NCI-H345 treated with DMSO at 0.1 percent for 48 hours (cell line): ENCODE measurements around the gene SEZ6L.

ENCODE experiments used
- DNase-seq: peaks from one replicate; lab custom pipeline; 2025; ENCODE audit not compliant: unreplicated experiment; lab: John Stamatoyannopoulos, UW

Gene SEZ6L

GRCh38 chr22:26292667-26292995 lies 123.4 kb downstream of the SEZ6L start:
- DNase-seq = no peak

GRCh38 chr22:26295563-26296126 lies 126.4 kb downstream of the SEZ6L start:
- DNase-seq = no peak

GRCh38 chr22:26298605-26299310 lies 129.5 kb downstream of the SEZ6L start:
- DNase-seq = no peak

GRCh38 chr22:26302726-26303125 lies 133.5 kb downstream of the SEZ6L start:
- DNase-seq = no peak

GRCh38 chr22:26303475-26303874 lies 134.2 kb downstream of the SEZ6L start:
- no peak for DNase-seq

- DNase-seq = no peak
These were observed 135.5 kb downstream of the SEZ6L start for GRCh38 chr22:26304730-26305129.

GRCh38 chr22:26308467-26308866 lies 139.2 kb downstream of the SEZ6L start:
- no peak for DNase-seq

- DNase-seq = no peak
These were observed 141.4 kb downstream of the SEZ6L start for GRCh38 chr22:26310616-26311015.

- no peak for DNase-seq
These were observed 144.0 kb downstream of the SEZ6L start for GRCh38 chr22:26313291-26313690.

- no peak for DNase-seq
These were observed 144.9 kb downstream of the SEZ6L start for GRCh38 chr22:26314171-26314570.

- no peak for DNase-seq
These were observed 145.4 kb downstream of the SEZ6L start for GRCh38 chr22:26314656-26315055.

GRCh38 chr22:26316732-26317285 lies 147.5 kb downstream of the SEZ6L start:
- DNase-seq = no peak

GRCh38 chr22:26318975-26319374 lies 149.7 kb downstream of the SEZ6L start:
- no peak for DNase-seq

GRCh38 chr22:26320447-26320846 lies 151.2 kb downstream of the SEZ6L start:
- no peak for DNase-seq

- no peak for DNase-seq
These were observed 152.2 kb downstream of the SEZ6L start for GRCh38 chr22:26321469-26321913.

GRCh38 chr22:26322179-26322905 lies 153.1 kb downstream of the SEZ6L start:
- DNase-seq = no peak

- DNase-seq = no peak
These were observed 153.8 kb downstream of the SEZ6L start for GRCh38 chr22:26323013-26323412.

- no peak for DNase-seq
These were observed 154.9 kb downstream of the SEZ6L start for GRCh38 chr22:26324150-26324549.

- no peak for DNase-seq
These were observed 156.4 kb downstream of the SEZ6L start for GRCh38 chr22:26325641-26326040.

GRCh38 chr22:26326803-26327202 lies 157.5 kb downstream of the SEZ6L start:
- DNase-seq = no peak

GRCh38 chr22:26327306-26327705 lies 158.0 kb downstream of the SEZ6L start:
- DNase-seq = no peak

GRCh38 chr22:26328221-26328620 lies 159.0 kb downstream of the SEZ6L start:
- DNase-seq = no peak
